Ecto neural progenitor cell (in vitro differentiated cells): Measurements from ENCODE around the gene ZSWIM5.
"Not testable (repeated sequence)": the region's sequence is repeated elsewhere in the genome, so short reads cannot be mapped to it uniquely, and the experiment has no call there.

ENCODE experiments used
- DNase-seq: peaks from one replicate; pipeline ENCODE4 v3.0.0-alpha.2; 2018; ENCODE audit warnings: low spot score

Gene ZSWIM5

GRCh38 chr1:45002650-45003645 is 203.5 kb downstream of the ZSWIM5 start:
- DNase-seq, result no peak

DNA sequence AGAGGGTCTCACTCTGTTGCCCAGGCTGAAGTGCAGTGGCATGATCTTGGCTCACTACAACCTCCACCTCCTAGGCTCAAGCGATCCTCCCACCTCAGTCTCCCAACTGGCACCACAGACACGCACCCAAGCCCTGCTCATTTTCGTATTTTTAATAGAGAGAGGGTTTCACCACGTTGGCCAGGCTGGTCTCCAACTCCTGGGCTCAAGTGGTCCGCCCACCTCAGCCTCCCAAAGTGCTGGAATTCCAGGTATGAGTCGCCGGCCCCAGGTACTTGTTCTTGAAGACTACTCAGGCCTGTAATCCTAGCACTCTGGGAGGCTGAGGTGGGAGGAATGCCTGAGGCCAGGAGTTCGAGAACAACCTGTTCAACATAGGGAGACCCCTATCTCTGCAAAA is 204.8 kb downstream of the ZSWIM5 start:
- not testable (repeated sequence) for DNase-seq

DNA sequence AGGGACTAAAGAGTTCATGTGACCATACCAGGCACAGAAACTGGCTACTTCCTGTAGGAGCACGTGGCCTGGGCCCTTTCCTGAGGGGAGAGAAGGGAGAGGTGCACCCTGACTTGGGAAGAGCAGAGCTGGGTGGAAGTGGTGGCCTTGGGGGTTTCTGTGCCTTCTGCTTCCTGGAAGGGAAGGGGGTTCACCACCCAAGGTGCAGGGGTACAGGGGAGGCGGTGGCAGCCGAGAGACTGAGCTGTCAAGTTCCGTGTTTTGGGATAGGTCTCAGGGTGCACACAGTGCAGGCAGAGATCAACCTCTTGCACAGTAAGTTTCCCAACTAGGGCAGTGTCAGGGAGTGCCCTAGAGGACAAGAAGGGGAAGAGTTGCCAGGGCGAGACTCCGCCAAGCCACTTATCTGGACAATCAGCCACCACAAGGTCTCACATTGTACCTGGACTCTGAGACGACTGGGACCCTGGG is 205.4 kb downstream of the ZSWIM5 start:
- DNase-seq, result no peak

GRCh38 chr1:44999232-44999631 is 207.2 kb downstream of the ZSWIM5 start:
- DNase-seq, result no peak

DNA sequence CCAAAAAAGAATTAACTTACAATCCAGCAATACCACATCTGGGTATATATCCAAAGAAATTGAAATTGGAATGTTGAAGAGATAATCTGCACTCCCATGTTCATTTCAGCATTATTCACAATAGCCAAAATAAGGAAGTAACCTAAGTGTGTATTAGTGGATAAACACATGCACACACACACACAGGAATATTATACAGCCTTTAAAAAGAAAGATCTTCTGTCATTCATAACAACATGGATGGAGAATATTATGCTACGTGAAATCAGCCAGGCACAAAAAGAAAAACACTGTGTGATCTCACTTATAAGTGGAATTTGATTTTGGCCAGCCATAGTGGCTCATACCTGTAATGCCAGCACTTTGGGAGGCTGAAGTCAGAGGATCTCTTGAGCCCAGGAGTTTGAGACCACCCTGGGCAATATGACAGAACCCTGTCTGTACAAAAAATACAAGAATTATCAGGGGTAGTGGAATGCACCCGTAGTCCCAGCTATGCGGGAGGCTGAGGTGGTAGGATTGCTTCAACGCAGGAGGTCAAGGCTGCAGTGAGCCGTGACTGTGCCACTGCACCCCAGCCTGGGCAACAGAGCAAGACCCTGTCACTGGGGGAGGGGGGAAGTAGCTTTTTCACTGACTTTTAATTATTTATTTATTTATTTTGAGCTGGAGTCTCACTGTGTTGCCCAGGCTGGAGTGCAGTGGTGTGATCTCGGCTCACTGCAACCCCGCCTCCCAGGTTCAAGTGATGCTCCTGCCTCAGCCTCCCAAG is 210.8 kb downstream of the ZSWIM5 start:
- no peak for DNase-seq

GRCh38 chr1:44994309-44994898 is 212.0 kb downstream of the ZSWIM5 start:
- no peak for DNase-seq

- no peak for DNase-seq
These were observed 217.8 kb downstream of the ZSWIM5 start for GRCh38 chr1:44988531-44989156.

GRCh38 chr1:44985747-44986359 is 220.6 kb downstream of the ZSWIM5 start:
- no peak for DNase-seq

DNA sequence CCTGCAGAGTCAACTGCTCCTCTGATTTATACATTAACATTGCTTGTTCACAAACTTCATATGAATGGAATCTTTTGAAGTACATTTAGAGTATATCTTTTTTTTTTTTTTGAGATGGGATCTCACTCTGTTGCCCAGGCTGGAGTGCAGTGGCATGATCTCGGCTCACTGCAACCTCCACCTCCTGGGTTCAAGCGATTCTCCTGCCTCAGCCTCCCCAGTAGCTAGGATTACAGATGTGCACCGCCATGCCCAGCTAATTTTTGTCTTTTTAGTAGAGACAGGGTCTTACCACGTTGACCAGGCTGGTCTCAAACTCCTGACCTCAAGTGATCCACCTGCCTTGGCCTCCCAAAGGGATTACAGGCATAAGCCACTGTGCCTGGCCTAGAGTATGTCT is 229.0 kb downstream of the ZSWIM5 start:
- not testable (repeated sequence) for DNase-seq

GRCh38 chr1:44976252-44976651 is 230.2 kb downstream of the ZSWIM5 start:
- DNase-seq, result no peak

DNA sequence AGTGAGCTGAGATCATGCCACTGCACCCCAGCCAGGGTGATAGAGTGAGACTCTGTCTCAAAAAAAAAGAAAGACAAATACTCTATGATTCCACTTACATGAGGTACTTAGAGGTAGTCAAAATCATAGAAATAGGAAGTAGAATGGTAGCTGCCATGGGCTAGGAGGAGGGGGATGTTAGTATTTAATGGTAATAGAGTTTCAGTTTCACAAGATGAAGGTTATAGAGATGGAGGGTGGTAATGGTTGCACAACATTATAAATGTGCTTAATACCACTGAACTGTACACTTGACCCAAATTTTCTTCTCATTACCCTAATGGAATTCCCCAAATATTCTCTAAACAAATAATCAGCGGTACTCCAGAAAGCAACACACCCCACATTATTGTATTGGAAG is 232.8 kb downstream of the ZSWIM5 start:
- no peak for DNase-seq

DNA sequence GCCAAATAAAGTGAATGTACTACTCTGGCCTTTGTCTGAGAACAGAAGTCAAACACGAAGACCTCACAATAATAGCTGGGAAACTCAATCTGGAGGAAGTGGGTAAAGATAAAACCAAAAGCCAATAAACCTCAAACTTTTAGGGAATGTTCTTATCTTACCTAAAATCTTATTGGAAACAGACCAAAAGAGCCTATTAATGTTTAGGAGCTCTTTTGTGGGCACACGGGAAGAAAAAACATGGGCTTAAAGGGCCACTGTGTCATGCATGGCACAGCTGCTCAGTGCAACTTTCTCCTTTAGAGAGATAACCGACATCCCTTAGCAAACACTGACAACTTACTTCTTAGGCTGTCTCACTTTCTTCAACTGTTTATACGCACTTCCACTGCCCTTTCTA is 236.1 kb downstream of the ZSWIM5 start:
- no peak for DNase-seq
